LNCAP (cell line): Measurements from ENCODE around the gene SMIM9.

Experiments used
- CTCF ChIP-seq: fragments of 450-650 bp; IDR thresholded peaks from 2 replicates; pipeline ENCODE4 v1.5.1; 2017; ENCODE audit warnings: mild to moderate bottlenecking

SMIM9 gene

GRCh38 chrX:154784149-154784995, 50.1 kb downstream of the SMIM9 start:
- TF ChIP-seq CTCF, result no peak

GRCh38 chrX:154780968-154781367, 53.5 kb downstream of the SMIM9 start:
- no peak for TF ChIP-seq CTCF

DNA sequence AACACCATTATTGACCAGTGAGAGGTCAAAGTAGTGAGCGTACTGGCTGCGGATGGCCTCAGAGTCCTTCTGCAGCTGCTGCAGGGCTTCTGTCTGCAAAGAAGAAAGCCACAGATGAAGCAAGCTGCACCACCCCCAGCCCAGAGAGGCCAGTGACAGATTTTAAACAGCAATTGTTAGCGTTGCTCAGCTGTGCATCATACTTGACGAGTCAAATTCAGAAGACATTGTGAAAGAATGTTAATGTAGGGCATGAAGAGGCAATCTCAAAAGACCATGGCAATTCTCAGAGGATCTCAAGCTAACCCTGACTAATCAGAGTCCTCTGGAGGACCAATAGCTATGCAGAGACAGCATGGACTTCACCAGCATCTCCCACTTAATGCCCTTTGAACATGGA, 55.2 kb downstream of the SMIM9 start:
- TF ChIP-seq CTCF, result no peak

GRCh38 chrX:154776753-154777152, 57.7 kb downstream of the SMIM9 start:
- no peak for TF ChIP-seq CTCF

- no peak for TF ChIP-seq CTCF
Measured at GRCh38 chrX:154775419-154776349, 58.8 kb downstream of the SMIM9 start.

DNA sequence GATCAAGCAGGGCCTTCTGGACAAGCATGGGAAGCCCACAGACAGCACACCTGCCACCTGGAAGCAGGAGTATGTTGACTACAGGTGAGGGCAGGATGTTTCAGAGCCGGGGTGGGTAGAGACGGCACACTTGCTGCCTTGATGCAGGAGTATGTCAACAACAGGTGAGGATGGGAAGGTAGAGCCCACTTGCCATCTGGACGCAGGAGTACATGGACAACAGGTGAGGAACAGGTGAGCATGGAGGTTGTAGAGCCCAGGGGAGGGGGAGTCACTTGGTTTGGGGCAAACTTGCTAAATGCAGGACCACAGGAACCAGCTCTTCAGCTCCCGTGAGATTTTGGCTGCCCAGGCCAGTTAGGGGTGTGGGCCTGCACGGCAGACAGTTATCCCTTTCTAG, 59.8 kb downstream of the SMIM9 start:
- no peak for TF ChIP-seq CTCF
